Measurements from ENCODE around the gene DLGAP1.
"Not testable (repeated sequence)": the region's sequence is repeated elsewhere in the genome, so short reads cannot be mapped to it uniquely, and the experiment has no call there.

DLGAP1 gene

DNA sequence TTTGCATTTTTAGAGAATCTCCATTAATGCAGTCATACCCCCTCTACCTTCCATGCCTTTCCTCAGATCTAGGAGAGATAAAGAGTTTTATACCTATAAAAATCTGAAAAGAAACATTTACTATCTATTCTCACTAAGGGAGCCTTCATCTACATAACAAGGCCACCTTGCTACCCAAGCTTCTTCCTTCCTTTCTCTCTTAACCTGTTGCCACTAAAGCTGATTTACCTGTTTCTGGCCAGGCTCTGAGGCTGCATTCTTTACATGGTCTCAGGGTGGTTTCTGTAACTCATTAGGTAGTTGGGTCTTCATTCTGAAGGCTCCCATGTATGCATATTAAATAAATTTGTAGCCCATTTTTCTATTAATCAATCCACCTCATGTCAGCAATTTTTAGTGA lies 391.6 kb downstream of the DLGAP1 start:
- DNase-seq = no peak

DNA sequence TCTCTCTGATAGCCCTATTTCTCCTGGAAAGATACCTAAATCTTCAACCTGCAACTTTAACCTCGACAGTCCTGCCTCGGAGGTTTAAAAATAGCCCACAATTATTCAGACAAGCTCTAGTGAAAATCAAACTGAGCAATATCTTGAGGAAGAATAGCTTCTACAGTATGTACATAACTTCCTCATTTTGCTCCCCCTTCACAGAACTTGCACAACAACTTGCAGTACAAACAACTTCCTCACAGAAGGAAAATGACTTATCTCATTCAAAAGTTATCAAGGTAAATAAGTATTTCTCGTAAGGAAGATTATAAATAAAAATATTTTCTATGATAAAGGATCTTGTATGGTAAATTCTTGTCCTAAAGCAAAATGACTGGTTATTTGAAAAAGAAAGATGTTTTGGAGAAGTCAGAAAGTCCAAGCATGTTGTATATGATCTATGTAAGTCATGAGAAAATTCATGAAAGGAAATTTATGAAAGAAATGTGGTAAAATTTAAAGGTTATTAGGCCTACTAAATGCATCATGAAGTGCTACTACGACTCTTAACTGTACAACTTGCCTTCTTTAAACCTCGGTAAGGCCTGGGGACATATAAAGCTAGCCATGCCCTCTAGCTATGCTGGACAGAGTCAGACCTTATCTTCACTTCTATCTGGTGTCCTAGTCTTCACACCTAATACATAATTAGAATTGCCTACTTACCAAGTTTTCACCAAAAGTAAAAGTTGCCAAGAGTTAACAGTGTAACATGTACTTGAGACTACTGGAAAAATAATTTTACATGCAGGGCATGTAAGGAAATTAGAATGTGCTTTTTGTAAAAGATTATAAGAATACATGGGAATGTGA lies 394.5 kb downstream of the DLGAP1 start:
- DNase-seq = no peak

DNA sequence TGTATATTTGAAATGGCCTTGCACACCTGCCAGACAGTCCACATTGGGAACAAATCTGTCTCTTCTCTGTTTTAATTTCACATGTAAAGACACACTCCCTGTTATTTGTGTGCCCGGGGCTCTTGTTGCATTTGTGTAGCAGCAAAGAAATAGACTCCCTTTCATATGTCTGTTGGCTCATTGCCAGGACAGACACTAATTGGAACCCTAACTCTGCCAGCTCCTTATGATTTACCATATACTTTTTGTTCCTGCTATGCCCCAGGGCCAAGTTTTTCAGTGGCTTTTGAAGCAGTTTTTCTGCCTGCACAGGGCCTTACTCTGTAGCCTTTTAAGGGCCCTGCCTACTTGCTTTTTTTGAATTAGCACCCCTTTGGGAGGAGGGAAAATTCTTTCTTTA lies 396.9 kb downstream of the DLGAP1 start:
- no peak for DNase-seq

DNA sequence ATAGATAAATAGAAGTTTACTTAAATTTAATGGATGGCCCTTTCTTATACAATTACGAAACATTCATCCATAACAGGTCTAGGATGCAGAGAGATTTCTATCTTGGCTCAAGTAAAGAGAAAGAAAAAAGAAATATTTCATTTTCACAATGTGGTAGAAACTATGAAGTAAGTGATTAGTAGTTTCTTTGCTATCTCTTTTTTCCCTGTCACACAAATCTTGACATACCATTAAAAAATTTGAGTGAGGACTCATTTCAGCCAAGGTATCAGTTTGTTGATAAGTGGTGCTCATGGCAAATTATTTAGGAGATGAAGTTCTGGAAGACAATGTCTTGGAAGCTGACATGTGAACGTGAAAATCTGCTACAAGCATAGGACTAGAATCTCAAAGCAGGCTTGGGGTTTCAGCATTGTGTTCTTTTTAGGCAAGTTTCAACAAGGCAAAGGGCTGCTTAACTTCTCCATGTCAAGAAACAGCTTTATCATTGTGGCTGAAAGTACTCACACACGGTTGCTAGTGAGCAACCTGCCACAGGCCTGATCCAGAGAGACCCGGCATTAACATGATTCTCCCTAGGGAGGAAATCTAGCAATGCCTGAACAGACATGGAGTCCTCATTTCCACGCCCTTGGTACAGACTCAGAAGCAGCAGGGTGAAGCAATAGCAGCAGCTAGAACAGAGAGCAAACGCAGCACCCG lies 414.6 kb downstream of the DLGAP1 start:
- no peak for DNase-seq

DNA sequence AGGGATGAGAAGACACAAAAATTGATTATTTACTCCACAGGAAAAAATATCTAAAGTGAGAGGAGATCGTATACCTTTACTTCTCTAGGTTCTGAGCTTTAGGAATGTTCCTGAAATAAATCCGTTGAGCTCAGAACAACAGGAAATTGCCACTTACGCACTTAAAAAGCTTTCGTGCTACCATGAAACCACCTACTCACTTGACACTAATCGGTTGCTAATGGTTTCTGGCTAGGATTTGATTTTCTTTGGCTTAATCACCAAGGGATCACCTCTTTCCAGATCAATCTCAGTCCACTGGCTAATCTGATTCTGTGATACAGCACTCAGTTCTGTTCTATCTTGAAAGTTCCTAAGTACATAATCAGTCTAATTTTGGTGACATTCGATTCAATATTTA lies 419.6 kb downstream of the DLGAP1 start:
- no peak for DNase-seq

DNA sequence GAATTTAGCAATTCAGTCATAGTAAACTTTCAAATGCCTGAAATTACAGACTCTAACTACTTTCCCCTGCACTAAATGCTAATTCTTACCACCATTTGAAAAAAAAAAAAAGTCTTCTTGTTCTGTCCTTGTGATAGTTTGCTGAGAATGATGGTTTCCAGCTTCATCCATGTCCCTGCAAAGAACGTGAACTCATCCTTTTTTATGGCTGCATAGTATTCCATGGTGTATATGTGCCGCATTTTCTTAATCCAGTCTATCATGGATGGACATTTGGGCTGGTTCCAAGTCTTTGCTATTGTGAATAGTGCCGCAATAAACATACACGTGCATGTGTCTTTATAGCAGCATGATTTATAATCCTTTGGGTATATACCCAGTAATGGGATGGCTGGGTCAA lies 420.3 kb downstream of the DLGAP1 start:
- DNase-seq = not testable (repeated sequence)

DNA sequence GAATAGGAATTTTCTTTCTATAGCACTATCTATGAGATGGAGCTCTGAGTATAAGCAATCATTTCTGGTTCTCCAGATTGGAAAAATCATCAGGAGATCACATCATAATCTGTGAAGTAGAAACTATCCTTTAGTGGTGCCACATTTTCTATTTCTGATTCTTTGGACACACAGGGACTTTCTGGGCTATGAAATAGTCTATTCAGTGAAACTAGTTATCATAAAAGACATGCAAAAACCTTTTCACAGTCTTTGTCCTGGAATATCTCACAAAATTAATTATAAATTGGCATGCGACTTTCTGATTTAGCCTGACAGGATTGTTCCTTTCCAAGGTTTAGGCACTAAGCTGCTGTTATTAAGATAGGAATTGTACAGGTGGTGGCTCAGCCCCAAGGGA lies 428.6 kb downstream of the DLGAP1 start:
- DNase-seq = no peak

DNA sequence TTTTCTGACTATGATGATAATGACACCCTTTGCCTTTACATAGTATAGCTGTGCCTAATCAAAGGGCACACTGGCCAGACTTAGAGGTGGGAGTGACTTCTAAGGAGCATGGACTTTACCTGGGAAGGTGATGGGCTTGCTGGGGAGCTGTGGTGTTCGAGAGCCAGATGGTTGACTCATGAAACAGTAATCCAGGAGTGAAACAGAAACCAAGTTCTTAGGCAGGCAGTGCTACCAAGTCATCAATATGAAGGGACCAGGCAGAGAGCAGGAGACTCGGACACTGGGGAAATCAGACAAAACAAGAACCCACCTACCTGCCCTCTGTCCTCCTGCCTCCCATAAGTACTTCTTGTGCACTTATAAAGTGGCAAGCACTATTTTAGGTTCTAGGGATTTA lies 430.4 kb downstream of the DLGAP1 start:
- no peak for DNase-seq

DNA sequence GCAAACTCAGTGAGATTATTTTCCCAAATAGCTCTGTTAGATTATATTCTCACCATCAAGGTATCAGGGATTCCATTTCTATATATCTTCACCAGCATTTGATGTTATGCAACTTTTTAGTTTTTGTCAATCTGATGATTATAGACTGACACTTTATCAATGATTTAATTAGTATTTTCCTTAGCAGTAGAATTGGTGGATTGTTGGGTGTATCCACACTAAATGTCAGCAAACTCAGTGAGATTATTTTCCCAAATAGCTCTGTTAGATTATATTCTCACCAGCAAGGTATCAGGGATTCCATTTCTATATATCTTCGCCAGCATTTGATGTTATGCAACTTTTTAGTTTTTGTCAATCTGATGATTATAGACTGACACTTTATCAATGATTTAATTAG lies 432.4 kb downstream of the DLGAP1 start:
- DNase-seq = not testable (repeated sequence)

DNA sequence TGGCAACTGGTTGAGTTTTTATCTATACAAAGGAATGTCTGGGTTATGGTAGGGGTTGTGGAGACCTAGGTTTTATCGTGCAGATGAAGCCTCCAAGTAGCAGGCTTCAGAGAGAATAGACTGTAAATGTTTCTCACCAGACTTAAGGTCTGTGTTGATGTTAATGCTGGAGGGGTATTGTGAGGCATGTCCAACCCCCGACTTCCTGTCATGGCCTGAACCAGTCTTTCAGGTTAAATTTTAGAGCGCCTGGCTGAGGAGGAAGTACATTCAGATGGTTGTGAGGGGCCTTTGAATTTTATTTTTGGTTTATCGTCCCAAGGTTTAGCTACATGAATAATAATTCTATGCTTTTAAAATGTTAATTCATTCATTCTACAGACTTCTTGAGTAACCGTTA lies 435.1 kb downstream of the DLGAP1 start:
- no peak for DNase-seq

DNA sequence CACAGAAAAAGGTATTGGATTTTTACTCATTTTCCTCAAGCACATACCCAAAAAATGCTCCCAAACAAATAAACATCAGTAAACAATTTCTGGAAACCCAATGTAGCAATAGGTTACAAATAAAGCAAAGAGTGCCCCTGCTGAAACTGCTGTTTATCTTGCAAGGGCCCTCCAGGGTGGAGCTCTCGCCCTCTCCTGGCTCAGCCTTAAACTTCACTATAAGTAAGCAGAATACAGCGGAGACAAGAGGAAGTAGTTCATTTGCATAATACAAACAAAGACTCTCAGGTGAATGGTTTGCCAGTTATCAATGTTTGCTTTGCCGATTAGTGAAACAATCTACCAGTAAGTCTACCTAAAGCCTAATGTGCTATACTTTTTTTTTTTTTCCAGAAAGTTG lies 437.6 kb downstream of the DLGAP1 start:
- no peak for DNase-seq

DNA sequence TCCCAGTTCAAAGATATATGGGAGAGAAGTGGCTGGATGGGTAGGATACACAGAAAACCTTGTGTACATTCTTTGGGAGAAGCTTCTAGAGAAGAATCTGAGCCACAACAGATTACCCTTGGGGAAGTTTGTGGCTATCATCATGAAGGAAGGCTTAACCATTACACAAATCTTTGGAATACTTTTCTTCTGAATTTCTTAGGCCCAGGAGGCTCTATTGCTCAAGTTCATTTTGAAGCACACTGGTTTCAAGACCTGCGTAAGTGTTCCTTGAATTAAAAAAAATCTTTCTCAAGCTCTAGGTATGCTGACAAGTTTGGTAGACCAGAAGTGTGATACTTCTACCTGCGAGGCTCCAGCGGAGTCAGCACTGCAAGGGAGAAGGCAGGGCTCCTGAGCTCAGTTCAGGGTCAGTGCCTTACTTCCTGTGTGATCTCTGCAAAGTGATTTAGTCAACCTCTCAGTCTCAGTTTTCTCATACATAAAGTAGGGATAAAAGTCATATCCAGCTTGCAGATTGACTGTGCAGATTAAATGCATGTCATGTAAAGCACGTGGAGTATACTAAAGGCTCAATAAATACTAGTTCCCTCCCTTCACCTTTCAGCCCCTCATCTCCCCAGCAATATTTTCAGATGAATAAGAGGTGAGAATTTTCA lies 438.6 kb downstream of the DLGAP1 start:
- DNase-seq = peak in 1 of 2 experiments; percentile 8

DNA sequence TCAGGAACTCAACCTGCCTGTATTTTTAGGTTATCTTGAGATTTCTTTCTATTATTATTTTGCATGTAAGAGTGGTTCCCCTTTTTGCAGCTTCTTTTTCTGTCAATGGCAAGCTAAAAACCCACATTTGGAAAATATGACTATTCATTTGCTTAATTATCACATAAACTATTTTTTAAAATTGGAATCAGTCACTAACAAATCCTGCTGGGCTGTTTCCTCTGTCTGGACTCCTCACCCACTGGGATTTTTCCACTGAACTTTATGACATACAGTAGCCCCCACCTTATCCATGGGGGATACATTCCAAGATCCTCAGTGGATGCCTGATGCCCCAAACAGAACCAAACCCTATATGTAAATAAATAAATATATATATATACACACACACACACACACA lies 447.3 kb downstream of the DLGAP1 start:
- no peak for DNase-seq

DNA sequence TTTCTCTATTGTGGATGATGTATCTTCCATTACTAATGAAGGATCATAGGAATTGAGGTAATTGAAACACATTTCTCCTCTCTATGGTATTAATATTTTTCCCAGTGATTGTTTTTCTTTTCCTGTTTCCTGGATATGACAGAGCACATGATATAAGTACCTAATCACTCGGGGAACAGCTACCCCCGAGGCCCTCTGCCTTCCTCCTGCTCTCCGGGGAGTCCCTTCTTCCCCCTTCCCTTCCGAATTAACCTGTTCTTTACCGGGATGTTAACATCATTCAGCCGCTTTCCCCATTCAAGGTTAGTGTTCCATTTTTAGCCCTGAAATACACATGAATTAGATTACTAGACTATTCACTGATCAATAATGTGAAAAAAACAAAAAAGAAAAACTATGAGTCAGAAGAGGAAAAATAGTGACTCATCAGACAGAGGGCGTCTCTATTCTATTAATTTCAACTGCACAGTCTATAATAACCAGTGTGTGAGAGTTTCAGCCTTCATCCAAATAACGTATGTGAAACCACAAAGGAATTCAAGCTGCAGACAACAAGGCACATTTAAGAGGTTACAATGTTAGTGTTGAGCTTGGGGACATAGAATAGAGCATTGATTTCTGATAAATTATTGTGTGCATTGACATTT lies 450.8 kb downstream of the DLGAP1 start:
- no peak for DNase-seq

DNA sequence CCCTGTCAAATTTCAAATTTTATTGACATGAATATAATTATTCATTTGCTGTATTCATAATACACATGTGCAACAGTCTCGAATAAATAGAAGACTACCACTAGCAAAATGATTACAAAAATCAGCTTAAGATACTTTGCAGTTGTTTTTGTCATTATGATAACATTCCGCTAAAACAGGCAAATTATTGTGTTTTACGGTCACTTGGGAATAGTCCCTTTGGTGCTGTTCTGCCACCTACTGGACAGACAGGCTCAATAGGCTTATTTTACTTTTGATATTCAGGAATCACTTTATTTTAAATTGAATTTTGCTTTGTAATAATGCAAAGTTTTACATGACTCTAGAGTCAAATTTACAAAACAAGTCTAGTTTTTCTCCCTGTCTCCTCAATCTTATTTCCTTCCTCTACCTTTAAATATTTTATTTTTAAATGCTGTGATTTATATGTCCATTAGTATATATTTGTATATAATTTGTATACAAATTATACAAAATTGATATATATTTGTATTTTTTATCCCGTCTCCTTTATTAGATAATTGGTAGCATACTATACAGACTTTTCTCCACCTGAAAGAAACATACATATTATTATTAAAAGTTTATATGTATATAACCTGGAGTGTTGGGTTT lies 456.3 kb downstream of the DLGAP1 start:
- DNase-seq = no peak

DNA sequence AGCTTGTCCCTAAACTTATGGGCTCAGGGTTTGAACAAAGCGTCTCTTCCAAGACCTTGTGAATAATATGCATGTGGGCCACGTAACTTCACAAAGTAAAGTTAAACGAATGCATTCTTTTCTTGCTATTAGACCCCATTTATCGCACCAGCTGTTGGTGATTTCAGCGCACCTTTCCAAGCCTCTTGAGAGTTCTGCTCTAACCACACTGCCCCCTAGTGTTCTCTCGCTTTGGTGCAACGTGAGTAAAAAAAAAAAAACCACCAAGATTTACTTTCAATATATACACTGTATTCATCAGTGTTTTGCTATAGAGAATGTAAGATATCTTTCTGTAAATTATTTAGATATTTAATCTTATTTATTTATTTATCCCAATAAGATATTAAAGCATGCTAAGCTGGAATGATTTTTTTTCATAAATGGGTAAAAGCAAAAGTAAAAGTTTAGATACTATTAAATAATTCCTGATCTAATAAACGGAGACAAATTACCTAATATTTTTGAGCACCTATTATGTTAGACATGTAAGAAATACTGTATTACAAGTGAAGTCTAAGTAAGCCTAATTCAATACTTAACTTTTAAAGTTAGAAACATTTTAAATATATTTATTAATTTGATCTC lies 459.5 kb downstream of the DLGAP1 start:
- peak; percentile 59 to 65 for DNase-seq

DNA sequence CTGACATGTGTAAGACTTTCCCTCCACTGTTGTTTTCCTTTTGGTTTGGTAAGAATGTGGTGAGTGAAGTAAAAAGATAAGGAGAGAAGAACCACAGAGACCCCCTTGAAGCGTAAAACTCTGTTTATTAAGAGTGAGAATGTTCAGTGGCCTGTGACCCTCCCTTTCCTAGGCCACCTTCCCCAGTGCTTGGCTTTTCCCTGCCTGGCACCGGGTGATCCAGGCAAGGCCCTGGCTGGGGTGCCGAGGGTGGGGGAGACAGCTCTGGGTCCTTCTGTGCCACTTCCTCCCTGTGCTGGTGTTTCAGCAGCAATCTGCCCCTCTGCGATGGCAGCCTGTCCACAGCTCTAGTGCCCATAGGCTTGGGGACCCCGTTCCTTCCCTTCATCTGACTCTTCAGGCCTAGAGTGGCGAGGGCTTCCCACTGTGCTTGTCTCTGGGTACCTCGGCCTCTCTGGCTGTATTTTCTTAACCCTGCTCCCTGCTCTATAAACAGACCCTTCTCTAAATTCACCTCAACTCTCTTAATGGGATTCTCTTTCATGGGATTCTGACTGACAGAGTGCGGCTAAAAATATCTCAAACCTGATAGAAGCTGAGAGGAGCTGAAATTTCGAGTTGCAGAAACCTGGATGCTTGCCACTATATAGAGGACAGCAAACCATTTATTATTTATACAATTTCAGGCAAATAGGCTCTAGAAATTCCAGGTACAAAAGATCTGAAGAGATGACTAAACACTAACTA lies 461.0 kb downstream of the DLGAP1 start:
- no peak for DNase-seq

DNA sequence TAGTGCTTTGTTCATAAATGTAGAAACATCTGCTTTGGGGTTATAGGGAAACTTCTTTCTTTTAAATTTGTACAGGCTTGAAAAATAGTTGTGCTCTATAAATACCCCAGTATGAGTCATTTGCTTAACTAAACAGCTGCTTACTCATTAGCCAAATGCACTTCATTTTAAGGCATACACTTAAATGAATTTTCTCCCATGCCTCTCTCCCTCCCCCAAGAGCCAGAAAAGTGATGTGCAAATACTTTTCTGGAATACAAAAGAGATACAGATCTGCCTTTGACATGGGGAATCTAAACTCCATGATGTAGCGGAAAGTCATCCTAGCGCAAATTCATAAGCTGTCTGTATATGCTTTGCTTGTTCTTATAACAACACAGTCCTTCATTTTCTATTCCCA lies 469.4 kb downstream of the DLGAP1 start:
- no peak for DNase-seq

DNA sequence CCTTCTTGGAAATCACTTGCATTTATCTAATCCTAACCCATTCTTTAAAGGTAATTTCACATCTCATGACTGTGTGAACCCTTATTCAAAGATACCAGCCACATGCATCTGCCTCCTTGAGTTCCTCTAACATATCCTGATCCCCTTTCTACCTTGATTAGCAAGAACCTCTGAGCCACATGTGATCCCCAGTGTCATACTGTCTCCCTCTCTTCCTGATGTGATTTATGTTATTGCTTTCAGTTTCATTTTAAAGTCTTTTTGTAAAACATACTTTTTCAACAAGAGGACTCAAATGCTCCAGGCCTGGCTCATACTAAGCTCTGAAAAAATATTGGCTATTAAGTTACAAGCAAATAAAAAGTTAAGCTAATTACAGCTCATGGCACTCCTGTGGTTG lies 470.1 kb downstream of the DLGAP1 start:
- no peak for DNase-seq

DNA sequence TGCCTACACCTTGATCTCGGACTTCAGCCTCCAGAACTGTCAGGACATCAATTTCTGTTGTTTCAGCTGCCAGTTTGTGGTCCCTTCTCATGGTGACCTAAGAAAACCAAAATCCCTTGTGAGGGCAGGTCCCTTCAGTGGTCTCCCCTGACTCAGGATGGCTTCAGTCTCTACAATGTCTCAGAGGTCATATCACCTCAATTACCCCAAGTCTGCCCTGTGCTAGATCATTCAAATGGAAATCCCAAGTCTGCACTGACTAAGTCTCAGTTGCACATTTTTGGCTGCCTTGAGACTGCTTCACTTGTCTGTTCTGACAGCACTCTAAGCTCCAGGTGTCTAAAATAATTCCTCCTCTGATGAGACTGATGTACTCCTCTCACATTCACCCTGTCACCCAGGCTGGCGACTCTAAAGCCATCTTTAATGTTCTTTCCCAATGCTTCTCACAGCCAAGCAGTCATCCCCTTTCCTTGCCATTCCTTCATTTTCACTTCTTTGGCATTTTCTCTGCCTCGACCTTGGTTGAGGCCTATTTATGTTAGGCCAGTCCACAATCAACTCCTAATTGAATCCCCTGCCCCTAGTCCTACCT lies 470.8 kb downstream of the DLGAP1 start:
- no peak for DNase-seq

DNA sequence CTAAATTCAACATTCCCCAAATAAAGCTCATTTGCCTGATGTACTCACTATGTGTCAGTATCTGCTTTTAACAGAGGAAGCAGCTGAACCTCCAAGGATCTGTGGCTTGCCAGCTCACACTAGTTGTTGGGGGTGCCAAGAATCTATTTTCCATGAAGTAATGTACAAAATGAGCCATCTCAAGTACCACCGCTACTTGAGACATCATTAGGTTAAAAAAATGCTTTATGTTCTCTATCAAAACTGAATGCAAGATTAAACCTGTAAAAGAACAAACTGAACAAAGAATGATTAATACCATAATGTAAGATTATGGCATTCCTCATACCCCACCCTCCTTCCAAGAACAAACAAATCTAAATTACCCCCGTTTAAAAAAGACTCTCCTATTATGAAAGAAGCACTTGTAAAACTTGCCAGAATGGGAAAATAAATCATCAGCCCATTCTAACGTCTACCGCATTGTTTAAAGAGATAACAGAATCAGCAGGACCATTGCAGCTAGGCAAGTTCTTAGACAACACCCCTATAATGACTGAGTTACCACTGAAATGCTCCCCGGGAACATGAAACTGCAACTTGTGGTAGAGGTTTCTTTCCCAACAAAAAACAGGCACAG lies 471.6 kb downstream of the DLGAP1 start:
- DNase-seq = no peak

Measured in activated CD4-positive, alpha-beta T cell treated with anti-CD3 and anti-CD28 coated beads, Interleukin-2, amount 50 U/mL, for 48 hours (primary cell).